Type B pancreatic cell (in vitro differentiated cells): ENCODE results near the gene SERAC1. TPM values are rescaled to one million over a fixed set of nuclear protein-coding genes. Genes with fewer than 3 reads are reported as not detected.

ENCODE experiments used
- DNase-seq: peaks from one replicate; pipeline ENCODE4 v3.0.0; 2021; ENCODE audit warnings: mixed read lengths; ENCODE audit not compliant: unreplicated experiment; ENCODE audit errors: extremely low spot score
- H3K27ac Mint-ChIP-seq: 2 replicates; pipeline ENCODE4 v1.8.0; 2021; ENCODE audit warnings: mild to moderate bottlenecking, mixed read lengths
- H3K27me3 Mint-ChIP-seq: 2 replicates; pipeline ENCODE4 v1.8.0; 2021; ENCODE audit warnings: mixed read lengths
- H3K36me3 Mint-ChIP-seq: 2 replicates; pipeline ENCODE4 v1.8.0; 2021; ENCODE audit warnings: mixed read lengths
- H3K4me1 Mint-ChIP-seq: one replicate; pipeline ENCODE4 v1.8.0; 2021; ENCODE audit warnings: mixed read lengths; ENCODE audit not compliant: unreplicated experiment
- H3K4me3 Mint-ChIP-seq: 2 replicates; pipeline ENCODE4 v1.8.0; 2021; ENCODE audit warnings: mild to moderate bottlenecking, mixed read lengths
- H3K9me3 Mint-ChIP-seq: 2 replicates; pipeline ENCODE4 v1.8.0; 2021; ENCODE audit warnings: mixed read lengths
- CTCF ChIP-seq: fragments of 200-600 bp; sonication (generic); conservative IDR thresholded peaks from 2 replicates; pipeline ENCODE4 v1.5.0; 2021; ENCODE audit warnings: antibody characterized with exemption, mild to moderate bottlenecking
- total RNA-seq: library from RNA; stranded (reverse); gene quantifications from 2 replicates; pipeline ENCODE4 v1.2.1, GENCODE V29; 2021; ENCODE audit warnings: low replicate concordance

Gene SERAC1
- total RNA-seq, 1 donor from 2014 or later, result 11.2 TPM

DNA sequence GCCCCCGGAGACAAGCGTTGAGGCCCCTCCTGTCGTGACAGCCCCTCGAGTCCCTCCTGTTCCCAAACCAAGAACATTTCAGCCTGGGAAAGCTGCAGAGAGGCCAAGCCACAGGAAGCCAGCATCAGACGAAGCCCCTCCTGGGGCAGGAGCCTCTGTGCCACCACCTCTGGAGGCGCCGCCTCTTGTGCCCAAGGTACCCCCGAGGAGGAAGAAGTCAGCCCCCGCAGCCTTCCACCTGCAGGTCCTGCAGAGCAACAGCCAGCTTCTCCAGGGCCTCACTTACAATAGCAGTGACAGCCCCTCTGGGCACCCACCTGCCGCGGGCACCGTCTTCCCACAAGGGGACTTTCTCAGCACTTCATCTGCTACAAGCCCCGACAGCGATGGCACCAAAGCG lies 72.4 kb downstream of the SERAC1 start:
- no peak overlapping the region for H3K27ac Mint-ChIP-seq
- H3K4me1 Mint-ChIP-seq, result no peaks in the 10 kb centered on the region
- H3K4me3 Mint-ChIP-seq, result no peak overlapping the region
- no peaks in the 10 kb centered on the region for H3K27me3 Mint-ChIP-seq
- no peak for TF ChIP-seq CTCF
- H3K36me3 Mint-ChIP-seq, result peaks cover 24% of the 10 kb centered on the region
- DNase-seq, result no peak
- H3K9me3 Mint-ChIP-seq, result no peaks in the 10 kb centered on the region

DNA sequence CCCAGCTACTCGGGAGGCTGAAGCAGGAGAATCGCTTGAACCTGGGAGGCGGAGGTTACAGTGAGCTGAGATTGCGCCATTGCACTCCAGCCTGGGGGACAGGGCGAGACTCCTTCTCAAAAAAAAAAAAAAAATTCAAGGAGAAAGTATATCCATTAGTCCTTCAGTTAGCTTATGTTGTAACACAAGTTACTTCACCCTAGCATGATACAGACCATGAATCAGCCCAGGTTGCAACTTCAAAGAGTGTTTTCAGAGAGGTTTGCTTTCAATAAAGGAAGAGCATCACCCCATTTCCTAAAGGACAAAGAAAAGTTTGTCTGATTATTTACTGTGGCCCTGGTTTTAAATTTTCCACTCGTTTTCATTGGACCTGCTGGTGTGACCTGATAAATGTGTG lies 73.0 kb downstream of the SERAC1 start:
- no peak overlapping the region for H3K27ac Mint-ChIP-seq
- DNase-seq, result no peak
- TF ChIP-seq CTCF, result no peak
- H3K4me1 Mint-ChIP-seq, result no peaks in the 10 kb centered on the region
- H3K36me3 Mint-ChIP-seq, result peaks cover 25% of the 10 kb centered on the region
- no peaks in the 10 kb centered on the region for H3K27me3 Mint-ChIP-seq
- no peaks in the 10 kb centered on the region for H3K9me3 Mint-ChIP-seq
- no peak overlapping the region for H3K4me3 Mint-ChIP-seq

DNA sequence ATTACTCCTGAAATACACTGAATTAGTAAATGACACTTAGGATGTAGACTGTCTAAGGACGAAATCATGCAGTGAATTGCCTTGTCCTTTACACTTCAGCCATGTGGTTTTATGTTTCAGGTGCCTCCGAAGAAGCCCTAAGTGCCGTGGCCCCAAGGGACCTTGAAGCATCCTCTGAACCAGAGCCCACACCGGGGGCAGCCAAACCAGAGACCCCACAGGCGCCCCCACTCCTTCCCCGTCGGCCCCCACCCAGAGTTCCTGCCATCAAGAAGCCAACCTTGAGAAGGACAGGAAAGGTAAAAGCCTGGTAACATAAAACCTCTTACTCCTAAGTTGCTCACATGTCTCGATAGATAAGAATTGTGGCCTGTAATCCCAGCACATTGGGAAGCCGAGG lies 75.3 kb downstream of the SERAC1 start:
- Mint-ChIP-seq H3K27me3 (no peaks in the 10 kb centered on the region), H3K4me3 (no peak overlapping the region), H3K9me3 (no peaks in the 10 kb centered on the region), H3K36me3 (peaks cover 38% of the 10 kb centered on the region), H3K4me1 (no peaks in the 10 kb centered on the region), H3K27ac (no peak overlapping the region)
- DNase-seq, result no peak
- TF ChIP-seq CTCF, result no peak

DNA sequence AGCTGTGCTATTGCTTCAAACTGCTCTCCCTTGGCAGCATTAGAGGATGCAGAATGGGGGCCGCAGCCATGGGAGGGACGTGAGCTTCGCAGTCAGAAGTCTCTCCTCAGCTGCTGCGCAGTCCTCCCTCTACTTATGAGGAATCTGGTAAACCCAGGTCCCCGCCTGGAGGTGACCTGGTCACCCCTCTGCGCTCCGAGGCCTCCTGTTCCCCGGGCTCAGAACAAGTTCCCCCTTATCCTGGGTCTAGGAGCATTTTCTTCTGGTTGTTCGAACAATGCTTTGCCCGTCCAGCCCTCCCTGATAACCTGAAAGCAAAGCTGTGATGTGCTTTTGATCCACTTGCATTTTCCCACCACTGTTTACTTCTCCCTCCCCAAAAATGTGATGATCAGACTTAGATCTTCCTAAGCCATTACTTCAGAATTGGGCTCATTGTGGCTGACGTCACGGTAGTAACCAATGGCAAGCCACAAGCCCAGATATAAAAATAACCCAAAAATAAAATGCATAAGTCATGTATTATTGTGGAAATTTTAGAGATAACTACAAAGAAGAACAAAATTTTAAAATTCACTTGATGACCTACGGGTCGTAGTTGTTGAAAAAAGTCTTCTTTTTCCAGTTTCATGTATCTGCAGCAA lies 80.7 kb downstream of the SERAC1 start:
- Mint-ChIP-seq H3K27me3 (no peaks in the 10 kb centered on the region), H3K9me3 (no peaks in the 10 kb centered on the region), H3K36me3 (peaks cover 17% of the 10 kb centered on the region), H3K27ac (no peak overlapping the region), H3K4me1 (no peaks in the 10 kb centered on the region), H3K4me3 (no peak overlapping the region)
- DNase-seq, result peak; percentile 42
- TF ChIP-seq CTCF, result no peak

DNA sequence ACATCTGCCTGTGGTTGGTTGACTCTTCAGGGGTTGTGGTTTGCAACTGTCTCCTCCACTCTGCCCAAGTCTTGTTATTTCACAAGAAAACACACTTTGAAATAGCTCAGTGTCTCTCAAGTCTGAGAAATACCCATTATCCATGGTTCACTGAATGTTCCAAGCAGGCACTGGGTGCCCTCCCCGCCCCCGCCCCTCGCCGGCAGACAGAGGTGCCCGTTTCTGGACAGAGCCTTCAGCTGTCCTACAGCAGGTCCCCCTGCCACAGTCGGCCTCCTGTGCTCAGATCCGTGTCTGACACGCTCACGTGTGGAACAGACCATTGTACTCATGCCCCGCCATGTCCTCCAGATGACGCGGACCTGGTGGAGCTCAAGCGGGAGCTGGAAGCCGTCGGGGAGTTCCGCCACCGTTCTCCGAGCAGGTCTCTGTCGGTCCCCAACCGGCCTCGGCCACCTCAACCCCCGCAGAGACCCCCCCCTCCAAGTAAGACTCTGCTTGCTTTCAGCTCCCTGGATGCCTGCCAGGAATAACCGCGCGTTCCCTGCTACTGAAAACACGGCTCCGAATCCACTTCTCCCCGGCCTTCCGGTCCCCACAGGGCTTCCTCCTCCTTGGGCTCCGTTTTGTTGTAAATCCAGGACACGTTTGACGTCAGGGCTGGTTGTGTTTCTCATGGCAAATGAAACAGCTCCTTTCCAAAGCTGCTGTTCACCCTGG lies 81.4 kb downstream of the SERAC1 start:
- peak; percentile 49 for DNase-seq
- peaks cover 17% of the 10 kb centered on the region for H3K36me3 Mint-ChIP-seq
- no peaks in the 10 kb centered on the region for H3K27me3 Mint-ChIP-seq
- H3K4me1 Mint-ChIP-seq, result no peaks in the 10 kb centered on the region
- no peak overlapping the region for H3K4me3 Mint-ChIP-seq
- no peak overlapping the region for H3K27ac Mint-ChIP-seq
- no peak for TF ChIP-seq CTCF
- no peaks in the 10 kb centered on the region for H3K9me3 Mint-ChIP-seq
